ENCODE results near the gene PPARG.

GRCh38 chr3:12476238-12476897 is 187.5 kb downstream of the PPARG start:
- TF ChIP-seq, protein P1, sequence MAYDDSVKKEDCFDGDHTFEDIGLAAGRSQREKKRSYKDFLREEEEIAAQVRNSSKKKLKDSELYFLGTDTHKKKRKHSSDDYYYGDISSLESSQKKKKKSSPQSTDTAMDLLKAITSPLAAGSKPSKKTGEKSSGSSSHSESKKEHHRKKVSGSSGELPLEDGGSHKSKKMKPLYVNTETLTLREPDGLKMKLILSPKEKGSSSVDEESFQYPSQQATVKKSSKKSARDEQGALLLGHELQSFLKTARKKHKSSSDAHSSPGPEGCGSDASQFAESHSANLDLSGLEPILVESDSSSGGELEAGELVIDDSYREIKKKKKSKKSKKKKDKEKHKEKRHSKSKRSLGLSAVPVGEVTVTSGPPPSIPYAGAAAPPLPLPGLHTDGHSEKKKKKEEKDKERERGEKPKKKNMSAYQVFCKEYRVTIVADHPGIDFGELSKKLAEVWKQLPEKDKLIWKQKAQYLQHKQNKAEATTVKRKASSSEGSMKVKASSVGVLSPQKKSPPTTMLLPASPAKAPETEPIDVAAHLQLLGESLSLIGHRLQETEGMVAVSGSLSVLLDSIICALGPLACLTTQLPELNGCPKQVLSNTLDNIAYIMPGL (CRISPR knock-in tag; IDR thresholded peaks at IDR 0.05): no peak
- TF ChIP-seq USF2 (CRISPR knock-in tag; IDR thresholded peaks at IDR 0.05): no peak
- TF ChIP-seq, protein P2, sequence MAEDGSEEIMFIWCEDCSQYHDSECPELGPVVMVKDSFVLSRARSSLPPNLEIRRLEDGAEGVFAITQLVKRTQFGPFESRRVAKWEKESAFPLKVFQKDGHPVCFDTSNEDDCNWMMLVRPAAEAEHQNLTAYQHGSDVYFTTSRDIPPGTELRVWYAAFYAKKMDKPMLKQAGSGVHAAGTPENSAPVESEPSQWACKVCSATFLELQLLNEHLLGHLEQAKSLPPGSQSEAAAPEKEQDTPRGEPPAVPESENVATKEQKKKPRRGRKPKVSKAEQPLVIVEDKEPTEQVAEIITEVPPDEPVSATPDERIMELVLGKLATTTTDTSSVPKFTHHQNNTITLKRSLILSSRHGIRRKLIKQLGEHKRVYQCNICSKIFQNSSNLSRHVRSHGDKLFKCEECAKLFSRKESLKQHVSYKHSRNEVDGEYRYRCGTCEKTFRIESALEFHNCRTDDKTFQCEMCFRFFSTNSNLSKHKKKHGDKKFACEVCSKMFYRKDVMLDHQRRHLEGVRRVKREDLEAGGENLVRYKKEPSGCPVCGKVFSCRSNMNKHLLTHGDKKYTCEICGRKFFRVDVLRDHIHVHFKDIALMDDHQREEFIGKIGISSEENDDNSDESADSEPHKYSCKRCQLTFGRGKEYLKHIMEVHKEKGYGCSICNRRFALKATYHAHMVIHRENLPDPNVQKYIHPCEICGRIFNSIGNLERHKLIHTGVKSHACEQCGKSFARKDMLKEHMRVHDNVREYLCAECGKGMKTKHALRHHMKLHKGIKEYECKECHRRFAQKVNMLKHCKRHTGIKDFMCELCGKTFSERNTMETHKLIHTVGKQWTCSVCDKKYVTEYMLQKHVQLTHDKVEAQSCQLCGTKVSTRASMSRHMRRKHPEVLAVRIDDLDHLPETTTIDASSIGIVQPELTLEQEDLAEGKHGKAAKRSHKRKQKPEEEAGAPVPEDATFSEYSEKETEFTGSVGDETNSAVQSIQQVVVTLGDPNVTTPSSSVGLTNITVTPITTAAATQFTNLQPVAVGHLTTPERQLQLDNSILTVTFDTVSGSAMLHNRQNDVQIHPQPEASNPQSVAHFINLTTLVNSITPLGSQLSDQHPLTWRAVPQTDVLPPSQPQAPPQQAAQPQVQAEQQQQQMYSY (CRISPR knock-in tag; IDR thresholded peaks at IDR 0.05): no peak
- TF ChIP-seq USF1 (CRISPR knock-in tag; IDR thresholded peaks at IDR 0.05): no peak
- no peak for TF ChIP-seq CTCF (IDR thresholded peaks at IDR 0.05)
- TF ChIP-seq TEAD4 (CRISPR knock-in tag; IDR thresholded peaks at IDR 0.05): no peak
- TF ChIP-seq, protein P3, sequence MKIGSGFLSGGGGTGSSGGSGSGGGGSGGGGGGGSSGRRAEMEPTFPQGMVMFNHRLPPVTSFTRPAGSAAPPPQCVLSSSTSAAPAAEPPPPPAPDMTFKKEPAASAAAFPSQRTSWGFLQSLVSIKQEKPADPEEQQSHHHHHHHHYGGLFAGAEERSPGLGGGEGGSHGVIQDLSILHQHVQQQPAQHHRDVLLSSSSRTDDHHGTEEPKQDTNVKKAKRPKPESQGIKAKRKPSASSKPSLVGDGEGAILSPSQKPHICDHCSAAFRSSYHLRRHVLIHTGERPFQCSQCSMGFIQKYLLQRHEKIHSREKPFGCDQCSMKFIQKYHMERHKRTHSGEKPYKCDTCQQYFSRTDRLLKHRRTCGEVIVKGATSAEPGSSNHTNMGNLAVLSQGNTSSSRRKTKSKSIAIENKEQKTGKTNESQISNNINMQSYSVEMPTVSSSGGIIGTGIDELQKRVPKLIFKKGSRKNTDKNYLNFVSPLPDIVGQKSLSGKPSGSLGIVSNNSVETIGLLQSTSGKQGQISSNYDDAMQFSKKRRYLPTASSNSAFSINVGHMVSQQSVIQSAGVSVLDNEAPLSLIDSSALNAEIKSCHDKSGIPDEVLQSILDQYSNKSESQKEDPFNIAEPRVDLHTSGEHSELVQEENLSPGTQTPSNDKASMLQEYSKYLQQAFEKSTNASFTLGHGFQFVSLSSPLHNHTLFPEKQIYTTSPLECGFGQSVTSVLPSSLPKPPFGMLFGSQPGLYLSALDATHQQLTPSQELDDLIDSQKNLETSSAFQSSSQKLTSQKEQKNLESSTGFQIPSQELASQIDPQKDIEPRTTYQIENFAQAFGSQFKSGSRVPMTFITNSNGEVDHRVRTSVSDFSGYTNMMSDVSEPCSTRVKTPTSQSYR (CRISPR knock-in tag; IDR thresholded peaks at IDR 0.05): no peak
- no peak for TF ChIP-seq ZNF423 (CRISPR knock-in tag; IDR thresholded peaks at IDR 0.05)
- TF ChIP-seq, protein P4, sequence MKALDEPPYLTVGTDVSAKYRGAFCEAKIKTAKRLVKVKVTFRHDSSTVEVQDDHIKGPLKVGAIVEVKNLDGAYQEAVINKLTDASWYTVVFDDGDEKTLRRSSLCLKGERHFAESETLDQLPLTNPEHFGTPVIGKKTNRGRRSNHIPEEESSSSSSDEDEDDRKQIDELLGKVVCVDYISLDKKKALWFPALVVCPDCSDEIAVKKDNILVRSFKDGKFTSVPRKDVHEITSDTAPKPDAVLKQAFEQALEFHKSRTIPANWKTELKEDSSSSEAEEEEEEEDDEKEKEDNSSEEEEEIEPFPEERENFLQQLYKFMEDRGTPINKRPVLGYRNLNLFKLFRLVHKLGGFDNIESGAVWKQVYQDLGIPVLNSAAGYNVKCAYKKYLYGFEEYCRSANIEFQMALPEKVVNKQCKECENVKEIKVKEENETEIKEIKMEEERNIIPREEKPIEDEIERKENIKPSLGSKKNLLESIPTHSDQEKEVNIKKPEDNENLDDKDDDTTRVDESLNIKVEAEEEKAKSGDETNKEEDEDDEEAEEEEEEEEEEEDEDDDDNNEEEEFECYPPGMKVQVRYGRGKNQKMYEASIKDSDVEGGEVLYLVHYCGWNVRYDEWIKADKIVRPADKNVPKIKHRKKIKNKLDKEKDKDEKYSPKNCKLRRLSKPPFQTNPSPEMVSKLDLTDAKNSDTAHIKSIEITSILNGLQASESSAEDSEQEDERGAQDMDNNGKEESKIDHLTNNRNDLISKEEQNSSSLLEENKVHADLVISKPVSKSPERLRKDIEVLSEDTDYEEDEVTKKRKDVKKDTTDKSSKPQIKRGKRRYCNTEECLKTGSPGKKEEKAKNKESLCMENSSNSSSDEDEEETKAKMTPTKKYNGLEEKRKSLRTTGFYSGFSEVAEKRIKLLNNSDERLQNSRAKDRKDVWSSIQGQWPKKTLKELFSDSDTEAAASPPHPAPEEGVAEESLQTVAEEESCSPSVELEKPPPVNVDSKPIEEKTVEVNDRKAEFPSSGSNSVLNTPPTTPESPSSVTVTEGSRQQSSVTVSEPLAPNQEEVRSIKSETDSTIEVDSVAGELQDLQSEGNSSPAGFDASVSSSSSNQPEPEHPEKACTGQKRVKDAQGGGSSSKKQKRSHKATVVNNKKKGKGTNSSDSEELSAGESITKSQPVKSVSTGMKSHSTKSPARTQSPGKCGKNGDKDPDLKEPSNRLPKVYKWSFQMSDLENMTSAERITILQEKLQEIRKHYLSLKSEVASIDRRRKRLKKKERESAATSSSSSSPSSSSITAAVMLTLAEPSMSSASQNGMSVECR (CRISPR knock-in tag; IDR thresholded peaks at IDR 0.05; ENCODE audit: borderline replicate concordance): no peak
- TF ChIP-seq, protein P5, sequence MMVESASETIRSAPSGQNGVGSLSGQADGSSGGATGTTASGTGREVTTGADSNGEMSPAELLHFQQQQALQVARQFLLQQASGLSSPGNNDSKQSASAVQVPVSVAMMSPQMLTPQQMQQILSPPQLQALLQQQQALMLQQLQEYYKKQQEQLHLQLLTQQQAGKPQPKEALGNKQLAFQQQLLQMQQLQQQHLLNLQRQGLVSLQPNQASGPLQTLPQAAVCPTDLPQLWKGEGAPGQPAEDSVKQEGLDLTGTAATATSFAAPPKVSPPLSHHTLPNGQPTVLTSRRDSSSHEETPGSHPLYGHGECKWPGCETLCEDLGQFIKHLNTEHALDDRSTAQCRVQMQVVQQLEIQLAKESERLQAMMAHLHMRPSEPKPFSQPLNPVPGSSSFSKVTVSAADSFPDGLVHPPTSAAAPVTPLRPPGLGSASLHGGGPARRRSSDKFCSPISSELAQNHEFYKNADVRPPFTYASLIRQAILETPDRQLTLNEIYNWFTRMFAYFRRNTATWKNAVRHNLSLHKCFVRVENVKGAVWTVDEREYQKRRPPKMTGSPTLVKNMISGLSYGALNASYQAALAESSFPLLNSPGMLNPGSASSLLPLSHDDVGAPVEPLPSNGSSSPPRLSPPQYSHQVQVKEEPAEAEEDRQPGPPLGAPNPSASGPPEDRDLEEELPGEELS (CRISPR knock-in tag; IDR thresholded peaks at IDR 0.05): no peak
- no peak for TF ChIP-seq ATF6 (CRISPR knock-in tag; IDR thresholded peaks at IDR 0.05)
- TF ChIP-seq TEAD1 (CRISPR knock-in tag; IDR thresholded peaks at IDR 0.05): no peak
- no peak for TF ChIP-seq ZBTB43 (CRISPR knock-in tag; IDR thresholded peaks at IDR 0.05)
- TF ChIP-seq AFF4 (CRISPR knock-in tag; IDR thresholded peaks at IDR 0.05; ENCODE audit: borderline replicate concordance): no peak
